Measurements from ENCODE around the gene CAPN5.
A peak's percentile ranks its signal among the peaks of the same experiment; 100 is the strongest.

CAPN5 gene

DNA sequence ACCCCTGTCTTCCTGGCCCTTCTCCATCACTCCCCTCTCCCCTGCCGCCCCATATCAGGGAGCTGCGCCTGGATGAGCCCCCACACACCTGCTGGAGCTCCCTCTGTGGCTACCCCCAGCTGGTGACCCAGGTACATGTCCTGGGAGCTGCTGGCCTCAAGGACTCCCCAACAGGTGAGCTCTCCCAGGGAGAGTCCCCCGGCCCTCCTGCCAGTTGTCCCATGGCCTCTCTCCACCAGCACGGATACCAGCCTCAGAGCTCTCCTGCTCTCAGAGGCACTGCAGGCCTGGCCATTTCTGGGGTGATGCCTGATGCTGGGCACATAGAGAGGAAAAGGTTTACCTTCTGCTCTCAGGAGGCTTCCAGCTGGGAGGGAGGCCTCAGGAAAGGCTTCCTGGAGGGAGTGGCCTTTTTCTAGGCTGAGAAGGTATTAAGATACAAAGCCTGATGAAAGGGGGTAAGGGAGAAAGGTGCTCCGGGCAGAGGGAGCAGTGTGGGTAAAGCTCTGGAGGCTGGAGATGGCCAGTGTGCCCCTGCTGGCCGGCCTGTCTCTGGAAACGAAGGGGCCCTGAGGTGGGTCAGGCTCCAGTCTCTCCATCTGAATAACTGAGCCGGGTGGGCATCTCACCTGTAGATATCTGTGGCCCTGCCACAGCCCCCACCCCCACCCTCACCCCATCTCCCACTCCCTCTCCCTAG, 55.3 kb downstream of the CAPN5 start:
- DNase-seq: no peak

DNA sequence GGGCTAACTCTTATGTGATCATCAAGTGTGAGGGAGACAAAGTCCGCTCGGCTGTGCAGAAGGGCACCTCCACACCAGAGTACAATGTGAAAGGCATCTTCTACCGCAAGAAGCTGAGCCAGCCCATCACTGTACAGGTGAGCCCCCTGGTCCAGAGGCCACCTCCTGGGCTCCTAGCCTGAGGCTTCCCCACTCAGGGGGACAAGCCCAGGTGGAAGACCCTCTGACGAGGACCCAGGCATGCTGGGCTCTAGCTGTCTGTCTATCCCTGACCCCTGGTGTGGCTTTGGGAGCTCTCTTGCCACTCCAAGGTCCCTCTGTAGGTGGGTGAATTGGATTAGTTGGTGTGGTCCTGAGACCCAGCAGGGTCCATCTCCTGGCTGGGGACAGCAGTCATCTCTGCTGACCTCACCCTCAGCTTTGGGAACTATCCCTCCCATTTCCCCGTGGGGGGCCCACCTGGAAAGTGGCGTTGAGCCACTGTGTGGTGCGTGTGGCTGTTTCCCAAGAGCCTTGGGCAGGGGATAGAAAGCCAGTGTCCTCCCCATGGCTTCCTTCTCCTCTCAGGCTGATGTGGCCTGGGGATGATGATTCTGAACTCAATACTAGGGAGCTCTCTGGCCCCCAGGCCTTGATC, 55.9 kb downstream of the CAPN5 start:
- DNase-seq: no peak

DNA sequence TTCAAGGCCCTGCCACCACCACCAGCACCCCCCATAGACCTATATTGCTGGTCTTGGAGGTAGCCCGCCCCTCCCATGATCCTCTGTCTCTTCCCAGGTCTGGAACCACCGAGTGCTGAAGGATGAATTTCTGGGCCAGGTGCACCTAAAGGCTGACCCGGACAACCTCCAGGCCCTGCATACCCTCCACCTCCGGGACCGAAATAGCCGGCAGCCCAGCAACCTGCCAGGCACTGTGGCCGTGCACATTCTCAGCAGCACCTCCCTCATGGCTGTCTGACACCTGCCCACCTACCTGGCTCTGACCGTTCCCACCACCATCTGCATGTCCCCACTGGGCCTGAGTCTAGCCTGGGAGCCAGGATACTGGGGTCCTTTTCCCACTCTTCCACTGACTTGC, 56.8 kb downstream of the CAPN5 start:
- DNase-seq: no peak

DNA sequence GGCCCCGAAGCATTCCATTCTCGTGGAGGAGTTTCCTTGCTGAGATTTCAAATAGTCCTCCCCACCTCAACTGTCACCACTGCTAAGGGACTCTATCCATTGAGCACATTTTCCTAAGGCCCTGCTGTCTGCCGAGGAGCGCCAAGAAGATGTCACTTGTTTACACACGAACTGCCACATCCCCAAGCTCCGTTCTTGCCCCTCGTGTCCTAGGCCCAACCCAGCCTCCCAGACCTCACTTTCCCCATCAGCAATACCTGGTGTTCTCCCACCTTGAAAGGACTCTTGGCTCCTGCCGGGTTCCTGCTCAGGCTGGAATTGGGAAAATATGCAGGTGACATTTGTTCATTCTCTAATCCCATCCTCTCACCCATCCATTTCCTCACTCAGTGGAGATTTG, 57.3 kb downstream of the CAPN5 start:
- no peak for DNase-seq

DNA sequence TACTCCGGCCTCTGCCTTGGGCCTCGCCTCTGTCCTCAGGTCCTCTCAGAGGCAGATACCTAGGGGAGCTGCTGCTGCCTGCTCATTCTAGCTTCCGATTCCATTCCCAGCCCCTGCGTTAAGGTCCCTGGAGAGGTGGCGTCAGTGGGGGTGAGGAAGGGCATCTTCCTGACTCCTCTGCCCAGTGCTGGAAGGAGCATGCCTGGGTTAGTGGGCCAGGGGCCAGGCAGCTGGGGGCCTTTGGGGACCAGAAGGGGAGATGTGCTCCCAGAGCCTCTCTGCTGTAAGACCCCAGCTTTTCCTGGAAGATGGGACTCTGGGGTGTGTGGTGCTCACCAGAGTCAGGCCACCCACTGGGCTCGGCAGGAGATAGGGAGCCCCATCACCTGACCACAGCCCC, 57.7 kb downstream of the CAPN5 start:
- DNase-seq: no peak

DNA sequence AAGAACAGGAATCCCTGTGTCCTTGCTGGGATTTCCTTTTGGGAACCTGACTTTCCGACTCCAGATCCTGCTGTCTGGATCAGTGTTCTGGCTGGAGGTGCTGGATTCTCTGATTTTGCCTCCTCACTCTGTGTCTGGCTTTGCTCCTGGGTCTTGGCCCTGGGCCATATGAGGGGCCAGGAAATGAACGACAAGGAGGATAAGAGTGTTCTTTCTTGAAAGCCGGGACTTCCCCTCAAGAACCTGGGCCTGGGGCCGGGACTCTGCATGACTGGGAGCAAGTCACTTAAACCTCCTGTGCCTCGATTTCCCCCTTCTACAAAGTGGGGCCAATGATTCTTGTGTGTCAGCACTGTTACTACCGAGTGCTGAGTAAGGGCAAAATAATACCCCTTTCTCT, 58.4 kb downstream of the CAPN5 start:
- no peak for DNase-seq

DNA sequence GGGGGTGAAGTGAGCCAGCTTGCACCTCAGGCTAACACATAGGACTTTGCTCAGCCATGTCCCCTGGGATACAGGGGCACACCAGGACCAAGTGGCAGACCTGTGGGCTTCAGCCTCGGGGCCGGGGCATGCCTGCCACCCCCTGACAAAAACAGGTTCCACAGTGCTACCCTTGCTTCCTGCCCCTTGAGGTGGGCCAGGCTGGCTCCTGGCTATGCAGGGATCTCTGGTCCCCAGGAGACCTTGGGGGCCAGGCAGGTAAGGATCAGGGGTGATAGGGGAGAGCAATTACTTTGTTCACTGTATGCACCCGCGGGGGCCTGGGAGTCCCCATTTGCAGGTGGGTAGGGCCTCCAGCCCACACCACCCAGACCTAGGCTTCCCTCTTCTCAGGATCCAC, 58.9 kb downstream of the CAPN5 start:
- DNase-seq: no peak

DNA sequence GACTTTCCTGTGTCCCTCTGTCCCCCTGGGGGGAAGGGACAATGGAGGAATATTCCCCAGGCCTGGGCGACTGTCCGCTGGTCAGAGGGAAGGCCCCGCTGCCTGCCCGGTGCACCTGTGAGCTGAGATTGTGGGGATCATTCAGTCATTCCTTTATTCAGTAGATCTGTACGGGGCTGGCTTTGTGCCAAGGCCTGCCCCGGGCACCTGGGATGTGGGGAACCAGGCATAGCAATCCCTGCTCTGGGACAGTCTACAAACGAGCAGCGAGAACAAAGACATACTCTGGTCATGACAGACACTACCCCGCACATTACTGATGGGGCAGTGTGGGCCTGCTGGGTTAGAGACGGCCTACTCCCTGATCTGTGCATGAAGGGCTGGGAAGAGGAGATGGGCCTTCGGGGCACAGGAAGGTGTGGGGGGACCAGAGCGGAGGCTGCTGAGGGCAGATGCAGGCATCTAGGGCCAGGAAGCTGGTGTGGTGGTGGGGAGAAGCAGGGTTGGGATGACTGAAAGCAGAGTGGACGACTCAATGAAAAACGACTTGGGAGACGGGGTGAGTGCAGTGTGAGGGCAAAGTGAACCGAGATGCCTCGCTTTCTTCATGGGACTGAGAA, 59.5 kb downstream of the CAPN5 start:
- no peak for DNase-seq

DNA sequence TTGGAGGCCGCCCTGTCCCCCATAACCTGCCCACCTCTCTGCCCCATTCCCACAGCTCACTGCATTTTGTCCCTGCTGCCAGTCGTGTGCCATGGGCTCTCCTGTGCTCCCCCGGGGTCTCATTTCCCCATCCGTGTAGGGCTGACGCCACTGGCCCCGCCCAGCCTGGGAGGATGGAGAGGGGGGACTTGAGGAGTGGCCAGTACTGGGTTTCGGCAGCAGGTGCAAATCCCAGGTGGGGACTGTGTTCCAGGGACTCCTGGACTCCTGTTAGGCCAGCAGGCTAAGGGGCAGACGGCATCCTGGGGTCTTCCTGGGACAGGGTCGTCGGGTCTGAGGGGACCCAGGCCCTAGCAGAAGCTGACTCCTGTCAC, 60.1 kb downstream of the CAPN5 start:
- DNase-seq: no peak

DNA sequence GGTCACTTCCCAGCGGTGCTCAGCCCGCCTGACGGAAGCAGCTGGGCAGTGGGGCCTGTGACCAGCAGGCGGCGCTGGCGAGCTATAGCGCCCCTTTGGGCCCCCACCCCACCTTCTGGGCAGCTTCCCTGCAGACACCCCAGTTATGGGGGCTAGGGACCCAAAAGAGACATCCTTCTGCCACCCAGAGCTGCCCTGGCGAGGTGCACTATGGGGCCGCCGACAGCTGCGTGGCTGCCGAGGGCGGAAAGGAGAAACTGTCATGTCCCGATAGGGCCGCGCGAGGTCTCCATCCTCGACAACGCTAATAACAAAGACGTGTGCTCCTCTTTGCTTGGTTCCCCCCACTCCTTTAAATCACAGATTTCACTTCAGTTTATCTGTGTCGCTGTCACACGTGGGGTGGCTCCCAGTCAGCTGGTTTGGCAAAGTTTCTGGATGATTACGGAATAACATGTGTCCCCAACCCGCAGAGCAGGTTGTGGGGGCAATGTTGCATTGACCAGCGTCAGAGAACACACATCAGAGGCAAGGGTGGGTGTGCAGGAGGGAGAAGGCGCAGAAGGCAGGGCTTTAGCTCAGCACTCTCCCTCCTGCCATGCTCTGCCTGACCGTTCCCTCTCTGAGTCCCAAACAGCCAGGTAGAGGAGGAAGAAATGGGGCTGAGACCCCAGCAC, 60.6 kb downstream of the CAPN5 start:
- DNase-seq: peak; percentile 52

DNA sequence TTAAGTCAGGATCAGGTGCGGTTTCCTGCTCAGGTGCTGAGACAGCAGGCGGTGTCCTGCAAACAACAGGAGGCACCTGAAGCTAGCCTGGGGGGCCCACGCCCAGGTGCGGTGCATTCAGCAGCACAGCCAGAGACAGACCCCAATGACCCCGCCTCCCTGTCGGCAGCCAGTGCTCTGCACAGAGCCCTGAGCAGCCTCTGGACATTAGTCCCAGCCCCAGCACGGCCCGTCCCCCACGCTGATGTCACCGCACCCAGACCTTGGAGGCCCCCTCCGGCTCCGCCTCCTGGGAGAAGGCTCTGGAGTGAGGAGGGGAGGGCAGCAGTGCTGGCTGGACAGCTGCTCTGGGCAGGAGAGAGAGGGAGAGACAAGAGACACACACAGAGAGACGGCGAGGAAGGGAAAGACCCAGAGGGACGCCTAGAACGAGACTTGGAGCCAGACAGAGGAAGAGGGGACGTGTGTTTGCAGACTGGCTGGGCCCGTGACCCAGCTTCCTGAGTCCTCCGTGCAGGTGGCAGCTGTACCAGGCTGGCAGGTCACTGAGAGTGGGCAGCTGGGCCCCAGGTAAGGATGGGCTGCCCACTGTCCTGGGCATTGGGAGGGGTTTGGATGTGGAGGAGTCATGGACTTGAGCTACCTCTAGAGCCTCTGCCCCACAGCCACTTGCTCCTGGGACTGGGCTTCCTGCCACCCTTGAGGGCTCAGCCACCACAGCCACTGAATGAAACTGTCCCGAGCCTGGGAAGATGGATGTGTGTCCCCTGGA, 61.3 kb downstream of the CAPN5 start, which contains the start of gene MYO7A:
Gene MYO7A, plus strand, starts transcription at position 327 of the 772 bp plus-strand sequence. CDS start 2,389 bp downstream, outside the sequence.
- peak; percentile 46 for DNase-seq

DNA sequence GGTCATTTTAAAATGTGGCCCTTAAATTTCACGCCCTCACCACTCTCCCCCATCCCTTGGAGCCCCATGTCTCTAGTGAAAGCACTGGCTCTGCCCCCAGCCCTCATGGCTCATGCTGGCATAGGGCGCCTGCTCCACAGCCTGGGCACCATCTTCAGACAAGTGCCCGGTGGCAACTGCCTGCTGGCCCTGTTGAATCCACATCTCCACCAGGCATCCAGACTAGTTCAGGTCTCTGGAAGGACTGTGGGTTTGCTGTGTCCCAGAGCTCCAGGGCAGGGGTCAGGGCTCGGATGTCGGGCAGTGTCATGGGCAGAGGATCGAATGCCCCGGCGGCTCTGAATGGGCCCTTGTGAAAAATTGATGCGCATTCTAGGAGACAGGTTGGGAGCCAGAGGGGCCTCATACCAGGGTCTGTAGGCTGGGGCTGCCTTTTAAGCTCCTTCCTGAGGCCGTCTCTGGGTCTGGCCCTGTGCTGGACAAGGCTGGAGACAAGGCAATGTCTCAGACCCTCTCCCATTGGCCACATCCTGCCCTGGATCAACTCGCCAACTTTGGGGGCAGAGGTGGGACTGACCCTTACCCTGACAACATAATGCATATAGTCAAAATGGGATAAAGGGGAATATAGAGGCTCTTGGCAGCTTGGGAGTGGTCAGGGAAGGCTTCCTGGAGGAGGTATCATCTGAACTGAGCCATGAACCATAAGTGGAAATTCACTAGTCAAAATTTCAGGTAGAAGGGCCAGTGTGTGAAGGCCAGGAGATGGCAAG, 62.5 kb downstream of the CAPN5 start:
- no peak for DNase-seq

DNA sequence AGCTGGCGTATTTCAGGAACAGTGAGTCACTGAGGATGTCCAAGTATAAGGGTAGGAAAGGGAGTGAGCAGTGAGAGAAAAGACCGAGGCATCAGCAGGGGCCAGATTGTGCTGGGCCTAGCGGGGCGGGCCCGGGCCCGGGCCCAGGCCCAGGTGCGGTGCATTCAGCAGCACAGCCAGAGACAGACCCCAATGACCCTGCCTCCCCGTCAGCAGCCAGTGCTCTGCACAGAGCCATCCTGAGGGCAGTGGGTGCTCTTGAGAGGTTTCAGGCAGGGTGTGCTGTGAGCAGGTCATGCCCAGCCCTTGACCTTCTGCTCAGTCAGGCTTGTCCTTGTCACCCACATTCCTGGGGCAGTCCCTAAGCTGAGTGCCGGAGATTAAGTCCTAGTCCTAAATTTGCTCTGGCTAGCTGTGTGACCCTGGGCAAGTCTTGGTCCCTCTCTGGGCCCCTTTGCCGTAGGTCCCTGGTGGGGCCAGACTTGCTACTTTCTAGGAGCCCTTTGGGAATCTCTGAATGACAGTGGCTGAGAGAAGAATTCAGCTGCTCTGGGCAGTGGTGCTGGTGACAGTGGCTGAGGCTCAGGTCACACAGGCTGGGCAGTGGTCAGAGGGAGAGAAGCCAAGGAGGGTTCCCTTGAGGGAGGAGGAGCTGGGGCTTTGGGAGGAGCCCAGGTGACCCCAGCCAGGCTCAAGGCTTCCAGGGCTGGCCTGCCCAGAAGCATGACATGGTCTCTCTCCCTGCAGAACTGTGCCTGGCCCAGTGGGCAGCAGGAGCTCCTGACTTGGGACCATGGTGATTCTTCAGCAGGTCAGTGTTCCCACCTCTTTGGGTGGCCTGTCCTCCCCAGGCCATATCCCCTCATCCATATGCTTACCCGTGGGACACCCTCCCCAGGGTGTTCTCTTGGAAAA, 63.3 kb downstream of the CAPN5 start:
- no peak for DNase-seq

DNA sequence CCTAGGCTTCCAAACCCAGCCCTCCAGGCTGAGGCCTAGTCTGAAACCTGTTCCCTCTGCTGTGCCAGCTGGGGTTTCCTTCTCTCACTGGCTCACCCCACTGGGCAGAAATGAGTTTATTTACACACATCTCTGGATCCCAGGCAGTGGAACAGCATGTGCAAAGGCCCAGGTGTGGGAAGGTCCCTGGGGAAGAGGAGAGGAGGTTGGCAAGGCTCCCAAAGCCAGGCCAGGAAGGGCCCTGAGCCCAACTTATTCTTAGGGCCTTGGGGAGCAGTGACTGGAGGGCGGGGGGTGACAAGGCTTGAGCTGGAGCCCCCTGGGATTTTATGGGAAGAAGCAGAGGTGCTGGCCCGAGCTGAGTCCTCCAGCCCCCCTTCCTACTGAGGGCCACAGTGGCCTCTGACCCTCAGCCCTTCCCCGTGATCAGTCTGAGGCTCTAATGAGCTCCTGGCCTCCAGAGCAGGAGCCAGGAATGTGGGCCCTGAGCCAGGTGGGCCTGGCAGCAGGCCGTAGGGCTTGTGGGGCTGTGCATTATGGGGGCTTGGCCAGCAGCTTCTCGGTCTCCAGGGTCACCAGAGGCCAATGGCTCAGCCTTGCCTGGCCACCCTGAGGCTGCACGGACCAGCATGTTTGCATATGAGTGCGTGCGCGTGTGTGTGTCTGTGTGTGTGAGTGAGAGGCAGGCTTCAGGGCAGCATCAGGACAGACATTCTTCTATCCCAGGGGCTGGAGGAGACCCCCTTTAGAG, 64.2 kb downstream of the CAPN5 start:
- DNase-seq: peak; percentile 85

DNA sequence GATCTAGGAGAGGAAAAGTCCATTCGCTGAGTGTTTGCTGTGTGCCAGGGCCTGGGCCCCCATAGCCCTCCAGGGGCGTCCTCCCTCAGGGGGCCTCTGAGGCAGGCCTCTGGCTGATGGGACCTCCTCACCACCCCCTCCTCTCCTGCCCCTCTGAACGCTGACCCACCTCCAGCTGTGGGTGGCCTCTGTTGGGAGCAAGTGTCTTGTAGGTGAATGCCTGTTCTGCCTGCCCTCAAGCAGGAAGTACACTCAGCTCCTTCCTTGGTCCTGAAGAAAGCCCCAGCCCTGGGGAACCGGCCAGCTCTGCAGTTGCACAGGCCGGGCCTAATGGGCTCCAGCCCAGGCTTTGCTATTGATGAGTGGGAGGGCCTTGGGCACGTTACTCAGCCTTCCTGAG, 64.8 kb downstream of the CAPN5 start:
- DNase-seq: peak; percentile 24

DNA sequence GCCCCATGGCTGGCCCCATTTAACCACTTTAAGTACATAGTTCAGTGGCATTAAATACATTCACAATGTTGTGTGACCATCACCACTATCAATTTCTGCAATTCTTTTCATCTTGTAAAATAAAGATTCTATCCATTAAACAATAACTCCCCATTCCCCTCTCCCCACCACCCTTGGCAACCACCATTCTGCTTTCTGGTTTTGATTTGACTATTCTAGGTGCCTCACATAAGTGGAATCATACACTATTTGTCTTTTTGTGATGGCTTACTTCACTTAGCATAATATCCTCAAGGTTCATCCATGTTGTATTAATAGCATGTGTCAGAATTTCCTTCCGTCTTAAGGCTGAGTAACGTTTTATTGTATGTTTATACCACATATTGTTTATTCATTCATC, 68.3 kb downstream of the CAPN5 start:
- DNase-seq: no peak

DNA sequence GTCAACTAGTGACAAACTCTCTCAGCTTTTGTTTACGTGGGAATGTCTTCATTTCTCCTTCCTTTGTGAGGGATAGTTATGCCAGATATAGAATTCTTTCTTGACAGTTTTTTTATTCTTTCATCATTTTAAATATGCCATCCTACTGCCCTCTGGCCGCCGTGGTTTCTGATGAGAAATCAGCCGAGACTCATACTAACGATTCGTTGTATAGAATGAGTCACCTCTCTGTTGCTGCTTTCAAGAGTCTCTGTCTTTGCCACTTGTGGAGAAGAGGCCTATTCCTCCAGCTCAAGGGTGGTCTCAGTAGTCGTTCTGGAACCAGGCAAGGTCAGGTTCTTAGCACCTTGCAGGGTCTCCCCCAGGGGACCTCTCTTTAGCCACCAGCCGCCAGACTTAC, 69.3 kb downstream of the CAPN5 start:
- DNase-seq: peak; percentile 64

DNA sequence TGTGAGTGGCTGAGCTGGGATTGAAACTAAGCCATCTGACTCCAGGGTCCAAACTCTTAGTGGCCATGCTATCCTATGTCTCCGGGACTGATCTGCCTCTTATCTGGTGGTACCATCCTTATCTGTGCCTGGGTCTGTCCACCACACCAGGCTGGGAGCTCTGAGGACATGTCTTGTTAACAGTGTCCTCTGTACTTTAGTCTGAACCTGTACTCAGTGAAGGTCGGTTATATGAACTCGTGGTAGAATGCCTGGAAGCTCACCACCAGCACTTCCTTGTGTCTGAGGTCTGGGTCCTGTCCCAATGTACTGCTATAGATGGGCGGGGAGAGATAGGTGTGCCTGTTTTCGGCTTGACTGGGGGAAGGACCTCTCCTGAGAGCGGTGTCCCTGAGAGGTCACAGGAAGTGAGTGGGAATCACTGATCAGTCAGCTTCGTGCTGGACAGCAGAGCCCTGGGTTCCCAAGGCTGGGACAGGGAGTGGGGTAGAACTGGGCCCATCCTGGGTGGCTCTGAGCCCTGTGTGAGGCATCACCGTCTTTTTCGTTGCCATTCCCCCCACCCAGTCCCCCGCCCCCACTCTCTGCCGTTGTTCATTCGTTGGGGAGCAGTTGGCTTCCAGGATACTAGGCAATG, 70.1 kb downstream of the CAPN5 start:
- DNase-seq: no peak

DNA sequence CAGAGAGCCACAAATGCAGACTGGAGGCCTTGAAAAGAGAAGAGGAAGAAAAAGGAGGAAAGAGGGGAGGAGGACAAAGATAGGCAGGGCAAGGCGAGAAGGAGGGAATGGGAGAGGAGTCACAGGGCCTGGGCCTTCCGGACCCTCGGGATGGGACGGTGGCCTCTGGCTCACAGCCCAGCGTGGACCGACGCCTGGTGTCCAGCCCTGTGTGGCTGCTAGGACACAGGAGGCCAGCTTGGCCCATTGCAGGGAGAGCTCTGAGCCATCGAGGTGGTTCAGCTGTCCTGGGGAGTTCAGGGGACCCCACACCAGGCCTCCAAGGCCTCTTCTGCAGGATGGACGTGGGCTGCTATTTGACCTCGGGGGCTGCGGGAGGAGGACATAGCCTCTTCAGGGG, 70.7 kb downstream of the CAPN5 start:
- DNase-seq: no peak

DNA sequence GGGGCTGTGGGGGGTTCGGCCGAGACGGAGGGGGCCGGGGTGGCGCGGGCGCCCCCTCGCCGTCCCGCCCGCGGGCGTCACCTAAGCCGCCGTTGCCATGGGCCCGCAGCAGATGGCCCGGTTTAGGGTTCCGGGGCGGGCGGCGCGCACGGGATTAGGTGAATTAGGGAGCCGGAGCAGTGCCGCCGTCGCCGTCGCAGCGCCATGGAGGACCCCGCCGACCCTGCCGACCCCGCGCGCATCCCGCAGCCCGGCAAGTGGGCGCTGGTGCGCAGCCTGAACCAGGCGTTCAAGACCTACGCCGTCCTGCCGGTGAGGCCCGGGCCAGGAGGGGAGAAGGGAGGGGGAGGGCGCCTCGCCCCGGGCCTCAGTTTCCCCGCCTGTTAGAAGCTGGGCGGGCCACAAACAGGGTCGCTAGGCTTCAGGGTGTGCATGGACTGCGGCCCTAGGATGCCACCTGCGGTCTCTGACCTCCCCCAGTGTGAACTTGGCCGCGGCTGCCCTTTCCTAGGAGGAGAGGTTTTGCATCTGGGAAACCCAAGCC, 71.4 kb downstream of the CAPN5 start:
- no peak for DNase-seq

Data from EL (cell line).